Measurements from ENCODE around the gene PTDSS2. TPM values are rescaled to one million over a fixed set of nuclear protein-coding genes. Genes with fewer than 3 reads are reported as not detected.
A peak's percentile ranks its signal among the peaks of the same experiment; 100 is the strongest.

PTDSS2 gene
- total RNA-seq, 2 donors from 2014 or later = 55.2 to 56.1 TPM

- 93 to 97% methylated on average over 5 to 10 of the region's 10 CpGs for WGBS, 2 experiments (ENCODE audit: insufficient coverage in 1 of 2, insufficient read length in 1 of 2)
- peak; percentile 37 for DNase-seq
- Histone ChIP-seq H3K27ac (ENCODE audit: low read depth, low read length) (no peak overlapping the region), H3K9me3 (ENCODE audit: control insufficient read depth, low read length) (peaks cover 4% of the 10 kb centered on the region), H3K27me3 (ENCODE audit: control insufficient read depth, insufficient read depth, low read length, poor library complexity, severe bottlenecking) (no peaks in the 10 kb centered on the region), H3K4me3 (ENCODE audit: low read length) (no peak overlapping the region), H3K4me1 (ENCODE audit: control insufficient read depth, insufficient read depth, low read length) (no peaks in the 10 kb centered on the region), H3K36me3 (ENCODE audit: control insufficient read depth, insufficient read depth, low read length) (peaks cover 33% of the 10 kb centered on the region), H3K9ac (ENCODE audit: extremely low read depth, low read length, poor library complexity, severe bottlenecking) (no peak overlapping the region)
- H3K27me3 Mint-ChIP-seq (ENCODE audit: insufficient read depth) = peaks cover 2% of the 10 kb centered on the region
- H3K9me3 Mint-ChIP-seq = peaks cover 3% of the 10 kb centered on the region
- H3K4me1 Mint-ChIP-seq = no peaks in the 10 kb centered on the region
- peaks cover 30% of the 10 kb centered on the region for H3K36me3 Mint-ChIP-seq (ENCODE audit: low read depth)
- no peak overlapping the region for H3K4me3 Mint-ChIP-seq
- no peak for TF ChIP-seq CTCF (conservative IDR thresholded peaks at IDR 0.05)
- no peak overlapping the region for H3K27ac Mint-ChIP-seq
Observed at GRCh38 chr11:502288-503178, 52.5 kb downstream of the PTDSS2 start.

- H3K27ac ChIP-seq (ENCODE audit: low read depth, low read length) = no peak overlapping the region
Observed at GRCh38 chr11:503179-503981, 53.3 kb downstream of the PTDSS2 start.

More at GRCh38 chr11:503179-503981, 53.3 kb downstream of the PTDSS2 start:
- H3K9me3 ChIP-seq (ENCODE audit: control insufficient read depth, low read length) = no peaks in the 10 kb centered on the region
- WGBS, 2 experiments (ENCODE audit: insufficient coverage in 1 of 2, insufficient read length in 1 of 2) = 93 to 97% methylated on average over 19 to 24 of the region's 24 CpGs
- Mint-ChIP-seq H3K36me3 (ENCODE audit: low read depth) (peaks cover 24% of the 10 kb centered on the region), H3K4me1 (no peaks in the 10 kb centered on the region), H3K27me3 (ENCODE audit: insufficient read depth) (peaks cover 2% of the 10 kb centered on the region), H3K4me3 (no peak overlapping the region), H3K9me3 (no peaks in the 10 kb centered on the region), H3K27ac (no peak overlapping the region)
- H3K27me3 ChIP-seq (ENCODE audit: control insufficient read depth, insufficient read depth, low read length, poor library complexity, severe bottlenecking) = no peaks in the 10 kb centered on the region
- no peak overlapping the region for H3K4me3 ChIP-seq (ENCODE audit: low read length)
- no peaks in the 10 kb centered on the region for H3K4me1 ChIP-seq (ENCODE audit: control insufficient read depth, insufficient read depth, low read length)
- DNase-seq = peak; percentile 32
- no peak for TF ChIP-seq CTCF (conservative IDR thresholded peaks at IDR 0.05)
- H3K36me3 ChIP-seq (ENCODE audit: control insufficient read depth, insufficient read depth, low read length) = peaks cover 25% of the 10 kb centered on the region
- no peak overlapping the region for H3K9ac ChIP-seq (ENCODE audit: extremely low read depth, low read length, poor library complexity, severe bottlenecking)

Data from endodermal cell (in vitro differentiated cells).